NCI-H1436 treated with DMSO at 0.1 percent for 48 hours (cell line): Measurements from ENCODE around the gene ATAD1.
A peak's percentile ranks its signal among the peaks of the same experiment; 100 is the strongest.
"Not testable (repeated sequence)": the region's sequence is repeated elsewhere in the genome, so short reads cannot be mapped to it uniquely, and the experiment has no call there.

Experiments
- DNase-seq: peaks from one replicate; lab custom pipeline; 2025; lab: John Stamatoyannopoulos, UW

Gene ATAD1

DNA sequence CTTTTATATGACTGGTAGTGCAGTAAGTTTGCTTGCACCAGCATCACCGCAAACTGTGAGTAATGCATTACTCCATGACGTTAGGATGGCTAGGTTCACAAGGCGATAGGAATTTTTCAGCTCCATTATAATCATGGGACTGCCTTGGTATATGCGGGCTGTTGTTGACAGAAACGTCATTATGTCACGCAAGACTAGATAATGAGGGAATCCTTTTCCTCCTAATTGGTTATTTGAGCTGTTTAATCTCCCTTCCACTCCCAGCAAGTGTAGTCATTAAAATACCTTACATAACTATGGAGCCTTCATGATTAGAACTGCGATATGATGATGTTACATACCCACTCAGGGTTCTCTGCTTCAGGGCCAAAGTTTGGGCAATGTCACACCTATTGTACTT is 28.0 kb upstream of the ATAD1 start:
- no peak for DNase-seq

DNA sequence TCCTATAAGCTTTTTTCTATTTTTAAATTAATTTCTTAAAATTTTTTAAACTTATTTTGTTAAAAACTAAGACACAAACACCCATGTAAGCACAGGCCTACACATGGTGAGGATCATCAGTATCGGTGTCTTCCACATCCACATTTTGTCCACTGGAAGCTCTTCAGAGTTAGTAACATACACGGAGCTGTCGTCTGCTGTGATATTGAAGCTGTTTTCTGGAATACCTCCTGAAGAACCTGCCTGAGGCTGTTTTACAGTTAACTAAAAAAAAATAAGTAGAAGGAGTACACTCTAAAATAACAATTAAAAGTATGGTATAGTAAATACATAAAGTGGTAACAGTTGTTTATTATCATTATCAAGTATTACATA is 27.6 kb upstream of the ATAD1 start:
- DNase-seq, result no peak

DNA sequence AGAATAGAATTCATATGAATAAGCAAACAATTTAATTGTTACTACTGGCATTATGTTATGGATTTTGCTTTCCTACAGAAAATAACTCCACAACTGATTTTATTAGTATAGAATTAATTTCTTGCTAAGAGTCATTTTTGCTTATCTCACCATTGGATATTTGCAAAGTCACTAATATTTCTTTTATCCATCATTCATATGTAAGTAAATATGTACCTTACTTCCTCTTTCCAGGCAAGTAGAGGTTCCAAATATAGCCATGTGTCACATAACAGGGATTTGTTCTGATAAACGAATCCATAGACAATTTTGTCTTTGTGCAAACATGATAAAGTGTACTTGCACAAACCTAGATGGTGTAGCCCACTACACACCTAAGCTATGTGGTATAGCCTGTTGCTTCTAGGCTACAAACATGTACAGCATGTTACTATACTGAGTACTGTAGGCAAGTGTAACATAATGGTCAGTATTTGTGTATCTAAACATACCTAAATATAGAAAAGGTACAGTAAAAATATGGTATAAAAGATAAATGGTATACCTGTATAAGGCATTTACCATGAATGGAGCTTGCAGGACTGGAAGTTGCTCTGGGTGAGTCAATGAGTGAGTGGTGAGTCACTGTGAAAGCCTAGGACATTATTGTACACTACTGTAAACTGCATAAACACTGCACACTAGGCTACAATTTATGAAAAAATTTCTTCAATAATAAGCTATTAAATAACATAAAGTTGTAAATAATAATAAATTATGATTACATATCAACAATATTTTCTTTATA is 27.0 kb upstream of the ATAD1 start:
- DNase-seq, result no peak

DNA sequence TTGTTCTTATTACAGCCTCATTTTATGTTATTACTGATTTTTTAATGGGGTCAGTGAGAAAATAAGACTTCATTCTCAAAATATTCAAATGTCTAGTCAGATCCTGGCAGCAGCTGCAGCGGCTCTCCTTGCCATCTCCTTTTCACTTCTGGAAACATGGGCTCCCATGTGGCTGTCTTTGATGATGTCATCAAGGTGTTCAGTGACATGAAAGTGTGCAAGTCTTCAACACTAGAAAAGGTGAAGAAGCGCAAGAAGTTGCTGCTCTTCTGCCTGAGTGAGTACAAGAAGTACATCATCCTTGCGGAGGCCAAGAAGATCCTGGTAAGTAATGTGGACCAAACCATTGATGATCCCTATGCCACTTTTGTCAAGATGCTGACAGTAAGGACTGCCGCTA is 25.7 kb upstream of the ATAD1 start:
- no peak for DNase-seq

DNA sequence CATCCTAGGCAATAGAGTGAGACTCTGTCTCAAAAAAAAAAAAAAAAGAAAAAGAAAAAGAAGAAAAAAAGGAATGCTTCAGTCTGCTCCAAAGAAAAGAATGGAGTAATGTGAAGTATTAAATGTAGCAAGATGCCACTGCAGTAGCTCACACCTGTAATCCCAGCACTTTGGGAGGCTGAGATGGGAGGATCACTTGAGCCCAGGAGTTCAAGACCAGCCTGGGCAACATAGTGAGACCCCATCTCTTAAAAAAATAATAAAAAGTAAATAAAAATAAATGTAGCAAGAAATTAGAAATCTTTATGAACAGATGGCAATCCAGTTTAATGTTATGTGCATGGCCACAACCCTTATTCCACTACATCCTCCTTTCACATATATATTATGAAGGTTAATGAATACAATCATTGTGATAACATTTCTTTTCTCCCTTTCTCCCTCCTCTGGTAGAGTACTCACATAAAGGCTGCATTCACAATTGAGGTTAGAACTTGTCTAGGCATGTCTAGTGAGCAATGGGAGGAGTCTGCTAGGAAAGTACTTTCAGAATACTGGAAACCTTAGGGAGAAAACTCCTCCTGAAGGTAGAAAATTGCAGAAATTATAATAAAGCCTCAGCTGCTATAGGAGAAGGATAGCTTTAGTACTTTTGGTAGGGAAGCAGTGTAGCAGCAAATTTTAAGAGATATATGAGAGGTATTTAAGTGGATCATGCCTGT is 24.9 kb upstream of the ATAD1 start:
- no peak for DNase-seq

DNA sequence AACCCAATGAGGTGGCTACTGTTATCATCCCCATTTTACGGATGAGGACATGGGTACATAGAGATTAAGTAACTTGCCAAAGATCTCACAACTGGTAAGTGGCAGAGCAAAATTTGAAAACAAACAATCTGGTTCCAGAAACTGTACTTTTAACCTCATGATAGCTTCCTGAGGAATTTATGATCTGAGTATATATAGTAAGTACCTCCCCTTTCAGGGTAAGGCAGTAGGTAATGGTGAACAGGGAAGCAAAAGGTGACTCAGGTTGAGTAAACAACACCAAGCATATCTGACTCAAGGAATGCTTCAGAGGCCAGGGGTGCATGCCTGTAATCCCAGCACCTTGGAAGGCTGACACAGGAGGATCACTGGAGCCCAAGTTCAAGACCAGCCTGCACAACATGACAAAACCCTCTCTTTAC is 24.2 kb upstream of the ATAD1 start:
- DNase-seq, result no peak

DNA sequence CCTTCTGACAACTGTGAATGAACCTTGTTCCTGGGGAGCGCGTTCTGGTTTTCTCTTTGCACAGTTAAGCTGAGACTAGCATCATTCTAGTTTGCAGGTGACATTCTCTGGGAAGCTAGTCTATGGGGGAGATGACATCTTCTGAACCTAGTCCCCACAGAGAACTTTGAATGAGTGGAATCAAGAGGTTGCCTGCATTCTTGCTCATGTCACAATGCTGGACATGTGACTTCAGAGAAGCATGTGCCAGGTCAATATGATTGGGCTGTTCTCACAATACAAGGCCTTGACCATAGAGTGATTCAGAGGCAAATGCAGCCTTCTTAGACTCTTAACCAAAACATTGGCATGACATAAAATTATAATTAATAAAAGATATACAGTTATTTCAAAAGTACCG is 23.2 kb upstream of the ATAD1 start:
- DNase-seq, result no peak

DNA sequence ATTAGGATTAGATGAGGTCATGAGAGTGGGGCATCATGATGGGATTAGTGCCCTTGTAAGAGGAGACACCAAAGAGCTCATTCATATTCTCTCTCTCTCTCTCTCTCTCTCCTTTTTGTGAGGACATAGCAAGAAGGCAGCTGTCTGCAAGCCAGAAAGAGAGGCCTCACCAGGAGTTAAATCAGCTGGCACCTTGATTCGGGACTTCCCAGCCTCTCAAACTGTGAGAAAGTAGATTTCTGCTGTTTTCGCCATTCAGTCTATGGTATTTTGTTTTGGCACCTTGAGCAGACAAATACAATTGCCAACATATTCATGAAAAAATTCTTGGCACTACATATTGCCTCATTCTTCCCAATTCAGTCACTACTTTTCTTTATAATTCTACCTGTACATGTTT is 20.6 kb upstream of the ATAD1 start:
- no peak for DNase-seq

DNA sequence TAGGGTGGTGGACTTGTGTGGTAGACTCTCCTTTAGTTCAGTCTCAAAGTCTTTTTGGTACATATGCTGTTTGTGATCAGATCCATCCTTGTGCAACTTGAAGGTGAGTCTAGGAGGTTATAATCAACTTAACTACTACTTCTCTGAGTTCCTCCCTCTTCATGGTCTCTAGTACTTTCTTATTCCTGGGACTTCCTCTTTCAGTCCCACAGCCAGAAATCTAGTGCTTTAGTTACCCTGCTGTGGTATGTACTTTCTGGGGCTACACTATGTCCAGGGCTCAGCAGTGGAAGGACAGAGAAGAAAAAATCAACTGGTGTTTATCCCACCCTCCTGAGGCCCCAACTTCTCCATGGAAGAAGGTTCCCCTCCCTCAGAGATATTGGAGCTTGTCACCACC is 19.4 kb upstream of the ATAD1 start:
- DNase-seq, result no peak

DNA sequence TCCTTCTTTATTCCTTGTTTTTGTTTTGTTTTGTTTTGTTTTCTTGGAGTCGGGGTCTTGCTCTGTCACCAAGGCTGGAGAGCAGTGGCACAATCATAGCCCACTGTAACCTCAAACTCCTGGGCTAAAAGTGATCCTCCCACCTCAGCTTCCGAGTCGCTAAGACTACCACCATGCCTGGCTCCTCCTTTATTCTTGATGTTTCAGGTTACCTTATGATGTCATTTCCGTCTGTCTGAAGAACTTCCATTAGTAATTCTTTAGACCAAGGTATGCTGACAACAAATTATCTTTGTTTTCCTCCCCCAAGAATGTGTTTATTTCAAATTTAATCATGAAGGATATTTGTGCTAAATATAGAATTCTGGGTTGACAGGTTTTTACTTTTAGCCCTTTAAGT is 18.1 kb upstream of the ATAD1 start:
- DNase-seq, result no peak

DNA sequence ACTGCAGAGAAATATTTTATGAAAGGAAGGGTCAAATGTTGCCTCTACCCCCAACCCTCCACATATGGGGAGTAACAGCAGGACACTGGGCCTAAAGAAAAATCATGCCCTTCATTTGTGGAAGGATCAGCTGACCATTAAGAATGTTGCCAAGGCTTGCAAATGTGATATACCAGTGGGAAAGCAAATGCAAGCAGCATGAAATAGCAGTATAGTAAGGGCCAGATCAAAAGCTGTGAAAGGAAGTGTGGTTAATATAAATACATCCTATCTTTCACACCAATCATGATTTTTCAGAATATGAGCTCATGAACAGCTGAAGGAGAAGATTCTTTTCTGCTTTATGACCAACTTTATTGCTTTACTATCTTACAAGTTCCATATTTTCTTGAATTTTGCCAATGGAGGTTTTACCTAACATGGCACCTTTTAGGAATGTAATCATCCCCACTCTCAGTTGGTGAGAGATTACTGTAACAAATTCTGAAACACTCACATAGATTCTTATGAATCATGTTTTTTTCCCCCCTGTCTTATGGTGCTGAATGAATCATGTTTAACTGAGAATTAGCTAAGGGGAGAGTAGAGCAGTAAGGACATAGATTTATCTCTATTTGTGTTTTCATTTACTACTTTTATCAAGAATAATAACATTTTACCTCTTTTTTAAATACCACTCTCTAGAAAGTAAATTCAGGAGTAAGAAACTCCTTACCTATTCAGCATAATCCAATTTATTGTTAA is 12.1 kb upstream of the ATAD1 start:
- DNase-seq, result no peak

DNA sequence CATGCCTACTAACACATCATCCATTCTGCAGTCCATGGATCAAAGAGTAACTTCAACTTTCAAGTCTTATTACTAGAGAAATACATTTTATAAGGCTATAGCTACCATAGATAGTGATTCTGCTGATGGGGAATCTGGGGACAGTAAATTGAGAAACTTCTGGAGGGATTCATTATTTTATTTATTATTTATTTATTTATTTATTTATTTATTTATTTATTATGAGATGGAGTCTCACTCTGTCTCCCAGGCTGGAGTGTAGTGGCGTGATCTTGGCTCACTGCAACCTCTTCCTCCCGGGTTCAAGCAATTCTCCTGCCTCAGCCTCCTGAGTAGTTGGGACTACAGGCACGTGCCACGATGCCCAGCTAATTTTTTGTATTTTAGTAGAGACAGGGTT is 11.0 kb upstream of the ATAD1 start:
- not testable (repeated sequence) for DNase-seq

DNA sequence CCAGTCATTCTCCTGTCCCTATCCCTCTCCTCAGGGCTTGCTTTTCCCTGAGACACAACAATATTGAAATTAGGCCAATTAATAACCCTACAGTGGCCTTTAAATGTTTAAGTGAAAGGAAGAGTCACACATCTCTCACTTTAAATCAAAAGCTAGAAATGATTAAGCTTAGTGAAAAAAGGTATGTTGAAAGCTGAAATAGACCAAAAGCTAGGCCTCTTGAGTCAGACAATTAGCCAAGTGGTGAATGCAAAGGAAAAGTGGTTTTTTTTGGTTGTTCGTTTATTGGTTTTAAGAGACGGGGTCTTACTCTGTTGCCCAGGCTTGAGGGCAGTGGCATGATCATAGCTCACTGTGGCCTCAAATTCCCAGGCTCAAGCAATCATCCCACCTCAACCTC is 9.7 kb upstream of the ATAD1 start:
- no peak for DNase-seq

DNA sequence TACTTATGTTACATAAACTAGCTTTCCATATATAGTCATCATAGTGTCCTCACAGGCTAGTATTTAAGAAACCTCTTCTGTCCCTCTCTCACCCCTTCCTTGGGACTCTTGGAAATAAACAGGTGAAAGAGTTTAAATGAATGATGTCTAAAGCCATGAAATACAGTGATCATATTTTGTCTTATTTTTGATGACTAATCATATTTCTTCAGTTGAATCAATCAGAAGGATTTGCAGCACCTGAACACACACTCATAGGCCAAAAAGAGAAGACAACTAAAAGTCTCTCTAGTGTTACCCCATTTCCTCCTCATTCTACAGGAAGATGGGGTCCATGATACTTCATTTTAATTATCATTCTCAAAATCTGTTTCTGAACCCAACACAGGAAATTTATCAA is 8.6 kb upstream of the ATAD1 start:
- DNase-seq, result no peak

DNA sequence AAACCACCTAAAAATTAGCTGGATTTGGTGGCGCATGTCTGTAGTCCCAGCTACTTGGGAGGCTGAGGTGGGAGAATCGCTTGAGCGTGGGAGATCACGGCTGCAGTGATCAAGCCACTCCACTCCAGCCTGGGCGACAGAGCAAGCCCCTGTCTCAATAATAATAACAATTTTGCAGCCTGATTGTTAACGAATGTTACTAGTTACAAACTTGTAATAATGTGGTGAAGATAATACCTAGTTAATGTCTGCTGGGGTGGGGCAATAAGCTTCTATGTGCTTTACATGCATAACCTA is 1.2 kb upstream of the ATAD1 start:
- DNase-seq, result no peak

DNA sequence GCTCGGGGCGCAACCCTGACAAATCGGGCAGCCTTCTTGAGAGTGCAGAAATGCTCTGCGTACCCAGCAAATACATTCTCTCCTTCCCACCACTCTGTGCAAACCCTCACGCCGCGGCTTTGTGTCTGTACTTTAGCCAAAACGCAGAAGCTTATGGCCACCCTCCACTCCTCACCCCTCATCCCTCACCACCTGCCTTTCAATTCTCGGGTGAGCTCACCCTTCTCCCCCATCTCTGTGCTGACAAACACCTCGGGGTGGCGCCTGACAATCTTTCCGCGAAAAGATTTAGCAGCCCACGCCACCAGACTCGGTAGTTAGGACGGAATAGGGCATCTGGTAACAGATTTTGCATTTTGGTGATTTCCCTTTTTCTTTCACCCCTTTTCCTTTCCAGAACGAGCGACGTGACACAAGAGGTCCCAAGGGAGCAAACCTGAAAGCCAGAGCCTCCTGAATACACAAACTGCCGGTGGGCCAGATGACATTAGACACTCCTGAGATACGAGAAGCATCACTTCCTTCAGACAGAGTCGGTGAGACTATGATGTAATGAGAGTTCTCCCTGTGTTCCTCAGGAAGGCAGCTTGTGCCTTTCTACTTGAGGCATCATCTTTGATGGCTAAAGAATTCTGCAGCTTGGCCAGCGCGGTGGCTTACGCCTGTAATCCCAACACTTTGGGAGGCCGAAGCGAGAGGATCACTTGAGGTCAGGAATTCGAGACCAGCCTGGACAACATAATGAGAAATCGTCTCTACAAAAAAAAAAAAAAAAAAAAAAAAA is 671 bp upstream of the ATAD1 start:
- peak; percentile 49 for DNase-seq

DNA sequence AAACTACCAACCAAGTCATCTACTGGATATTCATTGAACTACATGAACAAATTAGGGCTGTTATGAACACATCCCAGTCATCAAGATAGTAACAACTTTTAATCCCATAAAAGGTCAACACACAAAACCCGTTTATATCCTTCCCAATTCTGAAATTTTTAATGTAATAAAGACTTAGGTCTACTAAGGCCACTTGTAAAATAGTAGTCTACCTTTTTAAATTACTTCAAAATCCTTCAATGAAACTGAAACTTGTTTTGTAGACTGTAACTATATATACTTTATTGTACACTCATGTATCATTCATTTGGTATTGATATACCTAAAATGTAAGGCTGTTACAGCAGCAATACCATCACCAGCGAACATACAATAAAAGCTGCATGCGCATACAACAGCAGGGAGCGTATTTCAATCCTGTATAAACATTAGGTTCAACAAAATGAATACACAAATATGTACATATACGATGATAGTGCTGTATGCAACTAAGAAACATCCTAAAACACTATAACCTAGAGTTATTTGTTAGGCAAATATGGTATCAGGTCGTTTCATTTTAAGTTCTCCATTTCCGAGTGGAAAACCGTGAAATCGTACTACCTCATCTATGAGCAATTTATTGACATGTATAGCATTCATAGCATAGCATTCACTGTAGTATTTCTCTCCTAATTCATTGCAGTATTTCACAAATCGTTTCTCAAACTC is 973 bp downstream of the ATAD1 start:
- no peak for DNase-seq

DNA sequence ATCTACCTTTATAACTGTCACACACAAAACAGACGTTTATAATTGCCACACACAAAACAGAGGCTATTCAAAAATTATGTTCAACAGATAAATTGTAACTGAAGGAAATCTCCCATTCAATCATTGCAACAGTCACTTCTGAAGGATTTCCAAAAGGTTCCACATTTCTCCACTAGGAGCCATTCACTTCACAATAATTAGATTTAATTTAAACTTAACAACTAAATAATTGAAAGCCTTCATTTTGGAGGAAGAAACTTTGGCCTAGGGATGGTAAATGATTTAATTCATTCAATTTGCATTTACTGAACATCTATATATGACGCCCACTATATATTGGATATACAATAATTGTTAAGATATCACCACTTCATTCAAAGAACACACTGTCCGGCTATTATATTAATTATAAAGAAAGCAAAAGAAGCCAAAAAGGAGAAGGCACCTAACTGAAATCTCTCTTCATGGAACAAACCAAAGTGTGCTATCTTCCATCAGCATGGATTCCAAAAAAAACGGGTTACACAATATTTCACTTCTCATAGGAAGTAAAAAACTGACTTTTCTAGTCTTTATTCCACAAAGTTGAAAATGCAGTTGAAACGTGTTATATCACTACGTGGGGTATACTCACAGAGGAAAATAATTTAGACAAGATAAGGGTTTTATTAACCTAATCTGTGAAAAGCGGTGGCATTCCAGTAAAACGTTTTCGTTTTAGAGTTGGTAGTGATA is 1.7 kb downstream of the ATAD1 start:
- no peak for DNase-seq

DNA sequence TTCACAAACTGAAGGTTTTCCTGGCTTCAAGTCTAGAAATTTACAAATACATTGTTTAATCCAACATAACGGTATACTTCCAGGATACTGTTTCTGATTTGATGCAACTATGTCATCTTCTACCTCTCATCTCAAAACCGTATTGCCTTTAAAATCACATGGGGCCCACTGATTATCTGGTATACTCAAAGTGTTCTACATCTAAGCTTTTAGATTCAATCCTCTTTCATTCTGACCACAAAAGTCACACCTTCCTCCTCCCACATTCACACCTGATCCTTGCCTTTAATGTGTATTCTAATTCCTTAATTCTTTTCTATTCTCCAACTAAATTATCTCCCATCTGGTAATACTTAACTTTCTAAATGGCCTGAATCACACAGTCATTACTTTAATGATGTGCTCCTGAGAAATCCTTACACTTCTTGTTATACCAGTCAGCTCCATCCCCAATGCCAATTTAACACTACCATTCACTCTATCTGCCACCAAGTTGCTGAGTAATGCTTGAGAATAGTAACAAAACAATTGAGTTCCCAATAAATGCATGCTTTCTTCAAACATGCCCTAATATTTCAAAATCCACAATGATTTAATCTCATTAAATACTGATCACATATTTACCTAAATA is 13.0 kb downstream of the ATAD1 start:
- no peak for DNase-seq

DNA sequence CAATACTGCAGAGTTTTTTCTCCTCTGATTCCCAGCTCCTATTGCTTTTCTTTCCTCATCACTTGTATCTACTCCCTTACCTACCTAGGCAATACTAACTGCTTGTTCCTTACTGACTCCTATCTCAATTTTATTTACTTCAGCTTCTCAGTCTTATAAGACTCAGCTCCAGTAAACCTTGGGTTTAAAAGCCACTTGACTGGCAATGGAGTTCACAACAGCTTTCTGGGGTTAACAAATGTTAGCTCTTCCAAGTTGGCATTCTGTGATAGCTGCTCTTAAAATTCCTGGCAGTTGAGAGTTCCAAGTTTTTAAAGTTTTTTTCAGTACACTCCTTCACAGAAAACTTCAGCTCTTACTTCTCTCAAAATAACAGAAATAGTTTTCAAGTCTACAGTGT is 14.2 kb downstream of the ATAD1 start:
- no peak for DNase-seq

DNA sequence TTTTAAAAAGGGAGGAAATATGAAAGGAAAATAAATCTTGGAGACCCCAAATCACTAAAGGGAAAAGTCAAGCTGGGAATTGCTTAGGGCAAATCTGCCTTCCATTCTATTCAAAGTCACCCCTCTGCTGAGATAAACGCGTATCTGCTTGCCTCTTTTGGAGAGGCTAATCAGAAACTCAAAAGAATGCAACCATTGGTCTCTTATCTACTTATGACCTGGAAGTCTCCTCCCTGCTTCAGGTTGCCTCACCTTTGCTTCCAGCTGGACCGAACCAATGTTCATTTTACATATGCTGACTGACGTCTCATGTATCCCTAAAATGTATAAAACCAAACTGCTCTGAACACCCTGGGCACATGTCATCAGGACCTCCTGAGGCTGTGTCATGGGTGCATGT is 14.7 kb downstream of the ATAD1 start:
- no peak for DNase-seq
